MM.1S (cell line): ENCODE results near the gene RAB6D.
"Not testable (repeated sequence)": the region's sequence is repeated elsewhere in the genome, so short reads cannot be mapped to it uniquely, and the experiment has no call there.

Experiments
- DNase-seq: peaks from one replicate; pipeline ENCODE4 v3.0.0-alpha.2; 2015
- H2AFZ ChIP-seq: fragments of 300-600 bp; sonication (generic); 2 replicates; pipeline ENCODE4 v1.6.0; 2016; ENCODE audit warnings: antibody characterized with exemption, low read length
- H3F3A ChIP-seq: fragments of 300-600 bp; sonication (generic); 2 replicates; pipeline ENCODE4 v1.6.1; 2016; ENCODE audit warnings: mild to moderate bottlenecking, antibody characterized with exemption, low read length, moderate library complexity, mixed read lengths; ENCODE audit not compliant: insufficient read depth
- H3K27ac ChIP-seq: fragments of 300-600 bp; sonication (generic); 2 replicates; pipeline ENCODE4 v1.5.1; 2016; ENCODE audit warnings: mild to moderate bottlenecking, low read length
- H3K27me3 ChIP-seq: fragments of 300-600 bp; sonication (generic); replicated peaks from 2 replicates; pipeline ENCODE4 v1.6.0; 2016; ENCODE audit warnings: low read length; ENCODE audit not compliant: insufficient read depth
- H3K36me3 ChIP-seq: fragments of 300-600 bp; sonication (generic); replicated peaks from 2 replicates; pipeline ENCODE4 v1.6.1; 2016; ENCODE audit warnings: mild to moderate bottlenecking, low read length, mixed read lengths; ENCODE audit not compliant: insufficient read depth
- H3K4me1 ChIP-seq: fragments of 300-600 bp; sonication (generic); 2 replicates; pipeline ENCODE4 v1.6.1; 2016; ENCODE audit warnings: low read length, mixed read lengths
- H3K4me2 ChIP-seq: fragments of 300-600 bp; sonication (generic); 2 replicates; pipeline ENCODE4 v1.6.0; 2016; ENCODE audit warnings: low read depth, low read length
- H3K4me3 ChIP-seq: fragments of 300-600 bp; sonication (generic); 2 replicates; pipeline ENCODE4 v1.5.1; 2016; ENCODE audit warnings: low read length, mixed read lengths
- H3K79me2 ChIP-seq: fragments of 300-600 bp; sonication (generic); 2 replicates; pipeline ENCODE4 v1.6.1; 2016; ENCODE audit warnings: mixed run types, low read length, mixed read lengths
- H3K9ac ChIP-seq: fragments of 300-600 bp; sonication (generic); 2 replicates; pipeline ENCODE4 v1.6.1; 2016; ENCODE audit warnings: low read length, mixed read lengths
- H3K9me2 ChIP-seq: fragments of 300-600 bp; sonication (generic); replicated peaks from 2 replicates; pipeline ENCODE4 v1.6.1; 2016; ENCODE audit warnings: mild to moderate bottlenecking, low read length, mixed read lengths; ENCODE audit not compliant: insufficient read depth
- H3K9me3 ChIP-seq: fragments of 300-600 bp; sonication (generic); replicated peaks from 2 replicates; pipeline ENCODE4 v1.6.1; 2016; ENCODE audit warnings: mild to moderate bottlenecking, low read length, mixed read lengths; ENCODE audit not compliant: insufficient read depth
- H4K20me1 ChIP-seq: fragments of 300-600 bp; sonication (generic); 2 replicates; pipeline ENCODE4 v1.6.1; 2016; ENCODE audit warnings: mild to moderate bottlenecking, low read length, moderate library complexity, mixed read lengths; ENCODE audit not compliant: insufficient read depth
- EZH2 ChIP-seq: fragments of 300-600 bp; sonication (generic); optimal IDR thresholded peaks from 2 replicates; pipeline ENCODE3; 2017; ENCODE audit warnings: low read depth, mild to moderate bottlenecking, antibody characterized with exemption, low read length, mixed read lengths
- EZH2phosphoT487 ChIP-seq: fragments of 300-600 bp; sonication (generic); IDR thresholded peaks from 2 replicates; pipeline ENCODE4 v1.6.1; 2018; ENCODE audit warnings: antibody characterized with exemption, low read length
- TF ChIP-seq, protein P1 (sequence below): fragments of 300-600 bp; sonication (generic); IDR thresholded peaks from 2 replicates; pipeline ENCODE4 v1.5.1; 2016; ENCODE audit warnings: antibody characterized with exemption, low read length, mixed read lengths

The RAB6D gene

GRCh38 chr2:131400849-131401248 is 36.9 kb upstream of the RAB6D start:
- no peak overlapping the region for H3K27ac ChIP-seq
- H3K9me2 ChIP-seq: no peaks in the 10 kb centered on the region
- H4K20me1 ChIP-seq: no peaks in the 10 kb centered on the region
- no peak overlapping the region for H3K9ac ChIP-seq
- no peak overlapping the region for H2AFZ ChIP-seq
- H3K36me3 ChIP-seq: no peaks in the 10 kb centered on the region
- no peak overlapping the region for H3K4me2 ChIP-seq
- no peaks in the 10 kb centered on the region for H3K79me2 ChIP-seq
- no peak for DNase-seq
- H3F3A ChIP-seq: no peaks in the 10 kb centered on the region
- no peak overlapping the region for H3K4me3 ChIP-seq
- H3K4me1 ChIP-seq: no peaks in the 10 kb centered on the region
- no peaks in the 10 kb centered on the region for H3K9me3 ChIP-seq
- H3K27me3 ChIP-seq: no peaks in the 10 kb centered on the region
- TF ChIP-seq EZH2phosphoT487 (no peak), EZH2 (no peak)
- TF ChIP-seq, protein P1, sequence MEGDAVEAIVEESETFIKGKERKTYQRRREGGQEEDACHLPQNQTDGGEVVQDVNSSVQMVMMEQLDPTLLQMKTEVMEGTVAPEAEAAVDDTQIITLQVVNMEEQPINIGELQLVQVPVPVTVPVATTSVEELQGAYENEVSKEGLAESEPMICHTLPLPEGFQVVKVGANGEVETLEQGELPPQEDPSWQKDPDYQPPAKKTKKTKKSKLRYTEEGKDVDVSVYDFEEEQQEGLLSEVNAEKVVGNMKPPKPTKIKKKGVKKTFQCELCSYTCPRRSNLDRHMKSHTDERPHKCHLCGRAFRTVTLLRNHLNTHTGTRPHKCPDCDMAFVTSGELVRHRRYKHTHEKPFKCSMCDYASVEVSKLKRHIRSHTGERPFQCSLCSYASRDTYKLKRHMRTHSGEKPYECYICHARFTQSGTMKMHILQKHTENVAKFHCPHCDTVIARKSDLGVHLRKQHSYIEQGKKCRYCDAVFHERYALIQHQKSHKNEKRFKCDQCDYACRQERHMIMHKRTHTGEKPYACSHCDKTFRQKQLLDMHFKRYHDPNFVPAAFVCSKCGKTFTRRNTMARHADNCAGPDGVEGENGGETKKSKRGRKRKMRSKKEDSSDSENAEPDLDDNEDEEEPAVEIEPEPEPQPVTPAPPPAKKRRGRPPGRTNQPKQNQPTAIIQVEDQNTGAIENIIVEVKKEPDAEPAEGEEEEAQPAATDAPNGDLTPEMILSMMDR: no peak

DNA sequence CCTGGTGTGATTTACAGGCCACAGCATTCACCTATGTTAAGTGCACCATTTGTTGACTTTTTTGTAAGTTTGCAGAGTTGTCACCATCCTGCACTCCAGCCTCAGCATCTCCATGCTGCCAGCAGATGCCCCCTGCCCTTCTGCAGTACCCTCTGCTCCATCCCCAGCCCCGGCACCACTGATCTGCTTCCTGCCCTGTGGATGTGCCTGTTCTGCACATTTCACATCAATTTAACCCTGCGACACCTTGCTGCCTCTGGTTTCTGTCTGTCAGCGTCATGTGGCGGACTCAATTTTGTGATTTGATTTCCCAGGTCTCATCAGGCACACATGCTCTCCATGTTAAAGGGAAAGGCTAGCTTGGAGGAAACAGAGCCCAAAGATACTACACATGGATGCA is 36.5 kb upstream of the RAB6D start:
- H2AFZ ChIP-seq, H3K9me3 ChIP-seq, H3K9ac ChIP-seq, H3K27ac ChIP-seq, H3K4me3 ChIP-seq, H4K20me1 ChIP-seq, H3K79me2 ChIP-seq, H3K27me3 ChIP-seq, DNase-seq, H3K9me2 ChIP-seq, H3K4me2 ChIP-seq, H3K36me3 ChIP-seq, H3K4me1 ChIP-seq, H3F3A ChIP-seq: not testable (repeated sequence)

GRCh38 chr2:131396209-131396608 is 32.2 kb upstream of the RAB6D start:
- not testable (repeated sequence) for H4K20me1 ChIP-seq, H3K79me2 ChIP-seq, H3K27ac ChIP-seq, H3F3A ChIP-seq, H2AFZ ChIP-seq, H3K9me3 ChIP-seq, H3K9me2 ChIP-seq, H3K9ac ChIP-seq, H3K27me3 ChIP-seq, H3K36me3 ChIP-seq, H3K4me2 ChIP-seq, H3K4me3 ChIP-seq, DNase-seq, H3K4me1 ChIP-seq

GRCh38 chr2:131395024-131395645 is 31.2 kb upstream of the RAB6D start:
- not testable (repeated sequence) for H3F3A ChIP-seq, DNase-seq, H3K9me3 ChIP-seq, H3K4me1 ChIP-seq, H3K27ac ChIP-seq, H2AFZ ChIP-seq, H3K9me2 ChIP-seq, H3K9ac ChIP-seq, H3K27me3 ChIP-seq, H3K4me2 ChIP-seq, H4K20me1 ChIP-seq, H3K36me3 ChIP-seq, H3K79me2 ChIP-seq, H3K4me3 ChIP-seq
